OCI-LY1 (cell line): ENCODE measurements around the gene SLC1A4.

ENCODE experiments used
- H2AFZ ChIP-seq: fragments of 200-600 bp; sonication (generic), shearing (Covaris generic); 2 replicates; pipeline ENCODE4 v1.6.0; 2014; ENCODE audit warnings: antibody characterized with exemption, mild to moderate bottlenecking, low read length
- H3F3A ChIP-seq: fragments of 200-600 bp; sonication (generic), shearing (Covaris generic); 2 replicates; pipeline ENCODE4 v1.6.0; 2014; ENCODE audit warnings: mild to moderate bottlenecking, antibody characterized with exemption, low read length, moderate library complexity; ENCODE audit not compliant: insufficient read depth
- H3K27ac ChIP-seq: fragments of 200-600 bp; sonication (generic); 2 replicates; pipeline ENCODE4 v1.5.1; 2014; ENCODE audit warnings: low read length, mixed run types, mild to moderate bottlenecking, low read depth; ENCODE audit not compliant: poor library complexity, severe bottlenecking
- H3K27me3 ChIP-seq: fragments of 200-600 bp; sonication (generic); 2 replicates; pipeline ENCODE4 v1.6.0; 2014; ENCODE audit warnings: antibody characterized with exemption, mild to moderate bottlenecking, low read length, moderate library complexity; ENCODE audit not compliant: insufficient read depth
- H3K36me3 ChIP-seq: fragments of 200-600 bp; sonication (generic); 2 replicates; pipeline ENCODE4 v1.6.1; 2014; ENCODE audit warnings: mild to moderate bottlenecking, antibody characterized with exemption, low read length, moderate library complexity, mixed read lengths; ENCODE audit not compliant: insufficient read depth
- H3K4me1 ChIP-seq: fragments of 200-600 bp; sonication (generic); 2 replicates; pipeline ENCODE4 v1.5.1; 2014; ENCODE audit warnings: mild to moderate bottlenecking, low read length, moderate library complexity; ENCODE audit not compliant: insufficient read depth, severe bottlenecking
- H3K4me2 ChIP-seq: fragments of 200-600 bp; sonication (generic), shearing (Covaris generic); 2 replicates; pipeline ENCODE4 v1.6.1; 2014; ENCODE audit warnings: low read length
- H3K4me3 ChIP-seq: fragments of 200-600 bp; sonication (generic); 2 replicates; pipeline ENCODE4 v1.5.1; 2014; ENCODE audit warnings: low read length, low read depth, mild to moderate bottlenecking, mixed read lengths; ENCODE audit not compliant: poor library complexity, severe bottlenecking
- H3K79me2 ChIP-seq: fragments of 200-600 bp; shearing (Covaris generic); 2 replicates; pipeline ENCODE4 v1.6.1; 2016; ENCODE audit warnings: mixed run types, low read length, mixed read lengths; ENCODE audit not compliant: insufficient read depth
- H3K9ac ChIP-seq: fragments of 200-600 bp; sonication (generic), shearing (Covaris generic); 2 replicates; pipeline ENCODE4 v1.6.1; 2014; ENCODE audit warnings: mild to moderate bottlenecking, low read length, mixed read lengths
- H3K9me2 ChIP-seq: fragments of 200-600 bp; sonication (generic), shearing (Covaris generic); 2 replicates; pipeline ENCODE4 v1.6.1; 2014; ENCODE audit warnings: low read depth, mild to moderate bottlenecking, low read length, mixed read lengths
- H3K9me3 ChIP-seq: fragments of 200-600 bp; shearing (Covaris generic); 2 replicates; pipeline ENCODE4 v1.6.1; 2014; ENCODE audit warnings: low read length, mixed read lengths
- H4K20me1 ChIP-seq: fragments of 200-600 bp; sonication (generic), shearing (Covaris generic); 2 replicates; pipeline ENCODE4 v1.6.0; 2016; ENCODE audit warnings: mild to moderate bottlenecking, low read length; ENCODE audit not compliant: insufficient read depth
- EZH2 ChIP-seq: fragments of 200-600 bp; sonication (generic), shearing (Covaris generic); IDR thresholded peaks from 2 replicates; pipeline ENCODE4 v1.8.0; 2017; ENCODE audit warnings: borderline replicate concordance, mixed run types, mild to moderate bottlenecking, antibody characterized with exemption, low read length, moderate library complexity, mixed read lengths
- TF ChIP-seq, protein P1 (sequence below): fragments of 200-600 bp; sonication (generic), shearing (Covaris generic); IDR thresholded peaks from 2 replicates; pipeline ENCODE4 v1.5.1; 2017; ENCODE audit warnings: mild to moderate bottlenecking, antibody characterized with exemption, low read length, moderate library complexity, mixed read lengths

Gene SLC1A4

DNA sequence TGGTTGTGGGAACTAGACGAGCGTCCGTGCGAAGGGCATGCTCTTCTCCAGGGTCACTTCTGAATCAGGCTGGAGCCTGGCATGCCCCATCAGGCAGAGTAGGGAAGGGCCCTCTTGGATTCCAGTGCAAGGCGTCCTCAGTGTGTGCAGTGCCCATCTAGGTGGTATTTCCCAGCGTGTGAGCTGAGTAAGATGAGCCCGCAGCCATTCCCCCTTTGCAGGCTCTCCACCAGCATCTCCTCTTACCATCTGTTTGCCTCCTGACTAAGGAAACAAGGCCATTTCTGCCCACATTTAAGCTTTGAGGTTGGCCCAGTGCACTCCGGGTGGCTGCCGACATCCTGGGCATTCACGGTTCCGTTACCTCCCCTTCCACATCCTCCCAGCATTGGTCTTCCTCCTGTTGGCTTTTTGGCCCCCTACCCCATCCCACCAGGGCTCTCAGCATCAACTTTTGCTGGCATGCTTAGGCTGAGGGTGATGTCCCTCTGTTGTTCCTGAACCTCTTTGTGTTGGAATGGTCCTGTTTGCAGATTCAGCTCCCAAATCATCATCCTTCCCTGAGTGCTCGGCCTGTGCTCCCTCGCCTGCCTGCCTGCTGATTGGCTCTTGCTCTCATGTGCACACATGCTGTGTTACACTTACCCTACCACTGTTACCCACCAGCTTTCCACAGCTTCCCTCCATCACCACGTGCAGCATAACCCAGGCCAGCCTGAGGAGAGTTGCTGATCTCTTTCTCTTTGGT, 78.8 kb downstream of the SLC1A4 start:
- H3K27ac ChIP-seq = peak overlapping the region; percentile 6
- H3K4me1 ChIP-seq = peaks cover 46% of the 10 kb centered on the region
- H3K9ac ChIP-seq = no peak overlapping the region
- H3K9me2 ChIP-seq = no peaks in the 10 kb centered on the region
- no peaks in the 10 kb centered on the region for H3K27me3 ChIP-seq
- no peak overlapping the region for H2AFZ ChIP-seq
- H3F3A ChIP-seq = no peaks in the 10 kb centered on the region
- H3K36me3 ChIP-seq = peaks cover 14% of the 10 kb centered on the region; the same call in 1 of the 2 replicates
- H3K4me2 ChIP-seq = no peak overlapping the region
- no peak for TF ChIP-seq EZH2
- TF ChIP-seq, protein P1, sequence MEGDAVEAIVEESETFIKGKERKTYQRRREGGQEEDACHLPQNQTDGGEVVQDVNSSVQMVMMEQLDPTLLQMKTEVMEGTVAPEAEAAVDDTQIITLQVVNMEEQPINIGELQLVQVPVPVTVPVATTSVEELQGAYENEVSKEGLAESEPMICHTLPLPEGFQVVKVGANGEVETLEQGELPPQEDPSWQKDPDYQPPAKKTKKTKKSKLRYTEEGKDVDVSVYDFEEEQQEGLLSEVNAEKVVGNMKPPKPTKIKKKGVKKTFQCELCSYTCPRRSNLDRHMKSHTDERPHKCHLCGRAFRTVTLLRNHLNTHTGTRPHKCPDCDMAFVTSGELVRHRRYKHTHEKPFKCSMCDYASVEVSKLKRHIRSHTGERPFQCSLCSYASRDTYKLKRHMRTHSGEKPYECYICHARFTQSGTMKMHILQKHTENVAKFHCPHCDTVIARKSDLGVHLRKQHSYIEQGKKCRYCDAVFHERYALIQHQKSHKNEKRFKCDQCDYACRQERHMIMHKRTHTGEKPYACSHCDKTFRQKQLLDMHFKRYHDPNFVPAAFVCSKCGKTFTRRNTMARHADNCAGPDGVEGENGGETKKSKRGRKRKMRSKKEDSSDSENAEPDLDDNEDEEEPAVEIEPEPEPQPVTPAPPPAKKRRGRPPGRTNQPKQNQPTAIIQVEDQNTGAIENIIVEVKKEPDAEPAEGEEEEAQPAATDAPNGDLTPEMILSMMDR = no peak
- no peaks in the 10 kb centered on the region for H4K20me1 ChIP-seq
- no peaks in the 10 kb centered on the region for H3K9me3 ChIP-seq
- H3K4me3 ChIP-seq = no peak overlapping the region
- H3K79me2 ChIP-seq = no peaks in the 10 kb centered on the region

GRCh38 chr2:65069439-65069824, 80.2 kb downstream of the SLC1A4 start:
- Histone ChIP-seq H3F3A (no peaks in the 10 kb centered on the region), H3K36me3 (peaks cover 20% of the 10 kb centered on the region; the same call in 1 of the 2 replicates), H3K4me2 (no peak overlapping the region), H3K4me3 (no peak overlapping the region), H3K79me2 (no peaks in the 10 kb centered on the region), H3K9me3 (no peaks in the 10 kb centered on the region), H4K20me1 (no peaks in the 10 kb centered on the region), H3K9me2 (no peaks in the 10 kb centered on the region), H2AFZ (no peak overlapping the region), H3K4me1 (peaks cover 46% of the 10 kb centered on the region), H3K27me3 (no peaks in the 10 kb centered on the region), H3K27ac (peak overlapping the region; percentile 14), H3K9ac (no peak overlapping the region)
- no peak for TF ChIP-seq EZH2
- TF ChIP-seq, protein P1 = no peak

DNA sequence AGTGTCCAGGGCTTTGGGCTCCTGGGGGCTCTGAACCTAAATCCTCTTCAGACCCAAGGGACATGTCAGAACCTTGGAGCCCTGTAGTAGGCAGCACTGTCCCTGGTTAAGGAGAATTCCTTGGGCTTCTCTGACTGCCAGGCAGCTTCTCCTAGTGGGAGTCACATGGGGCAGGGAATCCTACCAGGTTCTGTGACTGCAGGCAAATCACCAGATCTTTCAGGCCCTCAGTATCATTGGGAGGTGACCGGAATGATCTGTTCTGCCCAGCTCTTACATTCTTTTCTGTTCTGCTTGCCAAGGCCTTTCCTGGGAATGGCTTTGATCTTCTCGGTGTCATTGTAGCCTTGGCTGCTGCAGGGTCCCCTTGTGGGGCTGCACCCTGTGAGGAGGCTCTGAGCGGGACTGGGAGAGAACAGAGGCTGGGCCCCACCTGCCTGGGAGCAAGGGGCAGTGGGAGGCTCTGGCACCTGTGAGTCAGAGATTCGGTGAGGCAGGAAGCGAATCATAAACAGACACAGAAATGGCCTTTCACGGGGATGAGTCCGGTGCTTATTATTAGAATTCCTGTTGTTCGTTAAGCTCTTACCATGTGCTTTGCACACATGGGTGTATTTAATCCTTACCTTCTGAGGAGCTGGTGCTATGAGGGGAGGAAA, 81.1 kb downstream of the SLC1A4 start:
- Histone ChIP-seq H3K27me3 (no peaks in the 10 kb centered on the region), H3K4me1 (peaks cover 40% of the 10 kb centered on the region), H3K4me3 (no peak overlapping the region), H4K20me1 (no peaks in the 10 kb centered on the region), H3K9ac (no peak overlapping the region), H3K27ac (peak overlapping the region; percentile 9), H3K9me2 (no peaks in the 10 kb centered on the region), H3F3A (no peaks in the 10 kb centered on the region), H3K79me2 (no peaks in the 10 kb centered on the region), H3K4me2 (no peak overlapping the region; the same call in 1 of the 2 replicates), H3K9me3 (no peaks in the 10 kb centered on the region), H3K36me3 (peaks cover 20% of the 10 kb centered on the region; the same call in 1 of the 2 replicates), H2AFZ (no peak overlapping the region)
- no peak for TF ChIP-seq EZH2
- TF ChIP-seq, protein P1 = no peak
